PFSK-1 (cell line): ENCODE results near the gene CAMTA1.

Experiments used
- FOXP2 ChIP-seq: optimal IDR thresholded peaks from 2 replicates; pipeline ENCODE3; 2011; ENCODE audit warnings: borderline replicate concordance, control low read depth, inconsistent platforms; ENCODE audit not compliant: insufficient read depth; ENCODE audit errors: extremely low read length, extremely low read depth
- POLR2AphosphoS5 ChIP-seq: IDR thresholded peaks from 2 replicates; pipeline ENCODE4 v1.6.1; 2012; ENCODE audit warnings: low read depth, mild to moderate bottlenecking, control low read depth, low read length, moderate library complexity
- SIN3A ChIP-seq: IDR thresholded peaks from 2 replicates; pipeline ENCODE4 v1.6.1; 2012; ENCODE audit warnings: mild to moderate bottlenecking, low read length, moderate library complexity, borderline replicate concordance; ENCODE audit not compliant: insufficient read depth
- TAF1 ChIP-seq: IDR thresholded peaks from 2 replicates; pipeline ENCODE4 v1.6.1; 2012; ENCODE audit warnings: low read length, control low read depth, borderline replicate concordance; ENCODE audit not compliant: insufficient read depth
- TF ChIP-seq, protein P1 (sequence below), 2 experiments: IDR thresholded peaks; 2 replicates each; pipeline versions ENCODE4 v1.6.1 to v1.8.0; 2011 to 2012; ENCODE audit warnings: low read depth in 2 of 2, low read length in 2 of 2, control low read depth in 1 of 2, inconsistent platforms in 1 of 2, mild to moderate bottlenecking in 1 of 2, moderate library complexity in 1 of 2; ENCODE audit not compliant: insufficient read depth in 1 of 2

DNA sequence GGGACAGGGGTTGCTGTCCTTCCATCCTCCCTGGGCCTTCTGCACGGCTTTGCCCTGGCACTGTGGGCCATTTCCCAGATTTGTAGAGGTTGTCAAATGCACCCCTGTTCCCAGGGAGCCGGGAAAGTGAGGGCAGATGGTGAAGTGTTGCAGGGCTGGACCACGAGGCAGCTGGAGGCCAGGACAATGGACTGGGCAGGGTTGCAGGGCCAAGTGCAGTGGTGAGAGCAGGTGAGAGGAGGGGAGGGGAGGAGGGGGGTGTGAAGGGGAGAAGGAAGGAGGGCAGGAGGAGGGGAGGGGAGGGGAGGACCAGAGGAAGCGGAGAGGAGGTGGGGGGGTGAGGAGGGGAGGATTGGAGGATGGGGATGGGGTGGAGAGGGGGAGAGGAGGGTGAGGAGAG, 443.9 kb downstream of the CAMTA1 start:
- TF ChIP-seq SIN3A (no peak), POLR2AphosphoS5 (no peak), FOXP2 (no peak), TAF1 (no peak)
- TF ChIP-seq, protein P1, sequence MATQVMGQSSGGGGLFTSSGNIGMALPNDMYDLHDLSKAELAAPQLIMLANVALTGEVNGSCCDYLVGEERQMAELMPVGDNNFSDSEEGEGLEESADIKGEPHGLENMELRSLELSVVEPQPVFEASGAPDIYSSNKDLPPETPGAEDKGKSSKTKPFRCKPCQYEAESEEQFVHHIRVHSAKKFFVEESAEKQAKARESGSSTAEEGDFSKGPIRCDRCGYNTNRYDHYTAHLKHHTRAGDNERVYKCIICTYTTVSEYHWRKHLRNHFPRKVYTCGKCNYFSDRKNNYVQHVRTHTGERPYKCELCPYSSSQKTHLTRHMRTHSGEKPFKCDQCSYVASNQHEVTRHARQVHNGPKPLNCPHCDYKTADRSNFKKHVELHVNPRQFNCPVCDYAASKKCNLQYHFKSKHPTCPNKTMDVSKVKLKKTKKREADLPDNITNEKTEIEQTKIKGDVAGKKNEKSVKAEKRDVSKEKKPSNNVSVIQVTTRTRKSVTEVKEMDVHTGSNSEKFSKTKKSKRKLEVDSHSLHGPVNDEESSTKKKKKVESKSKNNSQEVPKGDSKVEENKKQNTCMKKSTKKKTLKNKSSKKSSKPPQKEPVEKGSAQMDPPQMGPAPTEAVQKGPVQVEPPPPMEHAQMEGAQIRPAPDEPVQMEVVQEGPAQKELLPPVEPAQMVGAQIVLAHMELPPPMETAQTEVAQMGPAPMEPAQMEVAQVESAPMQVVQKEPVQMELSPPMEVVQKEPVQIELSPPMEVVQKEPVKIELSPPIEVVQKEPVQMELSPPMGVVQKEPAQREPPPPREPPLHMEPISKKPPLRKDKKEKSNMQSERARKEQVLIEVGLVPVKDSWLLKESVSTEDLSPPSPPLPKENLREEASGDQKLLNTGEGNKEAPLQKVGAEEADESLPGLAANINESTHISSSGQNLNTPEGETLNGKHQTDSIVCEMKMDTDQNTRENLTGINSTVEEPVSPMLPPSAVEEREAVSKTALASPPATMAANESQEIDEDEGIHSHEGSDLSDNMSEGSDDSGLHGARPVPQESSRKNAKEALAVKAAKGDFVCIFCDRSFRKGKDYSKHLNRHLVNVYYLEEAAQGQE (IDR thresholded peaks at IDR 0.05; ENCODE audit: insufficient read depth in 1 of 2, low read depth in 2 of 2, low read length in 2 of 2): no peak
